ENCODE results near the gene EZR. TPM values are rescaled to one million over a fixed set of nuclear protein-coding genes. Genes with fewer than 3 reads are reported as not detected.

The EZR gene
- total RNA-seq, 2 experiments from 2014 or later: 201 to 210 TPM

DNA sequence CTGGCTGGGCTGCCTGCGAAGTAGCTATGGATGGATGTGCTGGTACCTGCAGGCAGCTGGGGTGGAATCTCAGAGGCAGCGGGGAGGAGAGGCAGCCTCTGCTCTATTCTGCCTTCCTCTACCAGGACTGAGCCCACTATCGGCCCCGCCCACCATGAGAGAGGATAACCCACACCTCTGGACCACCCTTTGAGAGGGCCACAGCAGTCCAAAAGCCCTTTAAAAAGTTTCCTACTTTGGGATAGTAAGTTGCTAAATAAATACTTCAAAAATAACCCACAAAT, 36.1 kb downstream of the EZR start:
- Mint-ChIP-seq H3K36me3 (ENCODE audit: low read depth) (peaks cover 84% of the 10 kb centered on the region), H3K27ac (no peak overlapping the region), H3K27me3 (no peaks in the 10 kb centered on the region), H3K4me3 (no peak overlapping the region), H3K4me1 (peaks cover 39% of the 10 kb centered on the region), H3K9me3 (no peaks in the 10 kb centered on the region)
- CTCF ChIA-PET: interaction anchor here (1.0 to 1.8 kb wide), 4 partner anchors 12 to 209 kb away, joined by 3 to 6 read pairs (median 4); no protein-coding TSS in a partner anchor
- no peak for DNase-seq
- POLR2A ChIA-PET: interaction anchor here (0.6 kb wide), 1 partner anchor 29 kb away, joined by 7 read pairs; no protein-coding TSS in a partner anchor

DNA sequence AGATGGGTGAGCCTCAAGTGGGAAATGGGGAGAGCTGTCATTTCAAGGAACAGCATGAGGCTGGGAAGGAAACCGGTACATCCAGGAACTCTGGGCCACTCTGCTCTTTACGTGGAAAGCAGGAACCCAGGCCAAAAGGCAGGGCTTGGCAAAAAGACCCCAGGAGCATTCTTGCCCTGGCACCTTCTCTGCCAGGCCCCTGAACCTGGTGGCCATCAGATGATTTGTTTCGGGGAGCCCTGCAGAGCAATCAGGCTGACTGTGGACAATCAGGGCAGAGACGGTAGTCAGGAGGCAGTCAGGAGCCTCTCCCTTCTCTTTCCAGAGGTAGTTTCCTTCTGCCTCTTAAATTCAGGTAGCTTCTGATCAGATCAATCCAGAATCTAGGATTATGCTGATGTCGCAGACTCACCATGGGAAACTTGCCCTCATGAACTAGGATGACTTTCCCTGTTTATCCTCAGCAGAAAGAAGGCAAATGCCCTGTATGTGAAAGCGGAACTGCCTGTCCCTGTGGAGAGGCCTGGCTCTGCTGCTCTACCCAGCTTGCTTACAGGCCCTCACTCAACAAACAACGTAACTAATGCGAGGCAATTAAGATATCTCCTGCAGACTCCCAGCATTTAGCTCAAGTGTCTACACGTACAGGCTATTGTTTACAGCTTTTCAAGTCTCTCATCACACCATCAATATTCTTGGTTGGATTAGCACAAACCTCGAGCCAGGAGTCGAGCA, 36.6 kb downstream of the EZR start:
- no peaks in the 10 kb centered on the region for H3K9me3 Mint-ChIP-seq
- H3K4me3 Mint-ChIP-seq: no peak overlapping the region
- H3K4me1 Mint-ChIP-seq: peaks cover 38% of the 10 kb centered on the region
- peak overlapping the region; percentile 33 for H3K27ac Mint-ChIP-seq
- H3K36me3 Mint-ChIP-seq (ENCODE audit: low read depth): peaks cover 85% of the 10 kb centered on the region
- CTCF ChIA-PET: interaction anchor here (1.0 to 1.8 kb wide), 5 partner anchors 13 to 209 kb away, joined by 3 to 6 read pairs (median 4); no protein-coding TSS in a partner anchor
- H3K27me3 Mint-ChIP-seq: no peaks in the 10 kb centered on the region
- POLR2A ChIA-PET: interaction anchor here (0.6 kb wide), 1 partner anchor 29 kb away, joined by 7 read pairs; no protein-coding TSS in a partner anchor
- no peak for DNase-seq

DNA sequence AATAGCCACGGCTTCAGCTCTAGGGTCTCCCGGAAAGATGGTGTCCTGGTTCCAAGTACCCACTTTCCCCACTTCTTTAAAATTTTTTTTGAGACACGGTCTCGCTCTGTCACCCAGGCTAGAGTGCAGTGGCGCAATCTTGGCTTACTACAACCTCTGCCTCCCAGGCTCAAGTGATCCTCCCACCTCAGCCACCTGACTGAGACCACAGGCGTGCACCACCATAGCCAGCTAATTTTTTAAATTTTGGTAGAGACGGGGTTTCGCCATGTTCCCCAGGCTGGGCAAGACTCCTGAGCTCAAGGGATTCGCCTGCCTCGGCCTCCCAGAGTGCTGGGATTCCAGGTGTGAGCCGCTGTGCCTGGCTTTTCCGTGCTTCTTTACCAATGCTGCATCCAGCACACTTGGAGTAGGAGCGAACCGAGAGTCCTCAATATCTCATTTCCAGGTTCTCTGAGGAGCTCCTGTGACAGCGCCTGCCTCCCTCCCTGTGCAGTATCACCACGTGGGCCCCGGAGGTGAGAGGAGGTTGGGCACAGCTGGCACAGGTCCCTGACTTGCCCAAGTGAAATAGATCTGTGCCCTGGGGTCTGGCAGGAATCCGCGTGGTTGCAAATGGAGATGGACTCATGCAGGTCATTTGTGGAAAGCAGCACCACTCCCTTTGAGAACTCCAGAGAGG, 37.3 kb downstream of the EZR start:
- ChIA-PET CTCF (interaction anchor here (0.7 to 1.8 kb wide), 6 partner anchors 13 to 210 kb away, joined by 3 to 6 read pairs (median 4); no protein-coding TSS in a partner anchor), POLR2A (no interaction called here)
- Mint-ChIP-seq H3K36me3 (ENCODE audit: low read depth) (peaks cover 86% of the 10 kb centered on the region), H3K4me3 (no peak overlapping the region), H3K27me3 (no peaks in the 10 kb centered on the region), H3K27ac (no peak overlapping the region), H3K9me3 (no peaks in the 10 kb centered on the region), H3K4me1 (peaks cover 34% of the 10 kb centered on the region)
- DNase-seq: no peak

DNA sequence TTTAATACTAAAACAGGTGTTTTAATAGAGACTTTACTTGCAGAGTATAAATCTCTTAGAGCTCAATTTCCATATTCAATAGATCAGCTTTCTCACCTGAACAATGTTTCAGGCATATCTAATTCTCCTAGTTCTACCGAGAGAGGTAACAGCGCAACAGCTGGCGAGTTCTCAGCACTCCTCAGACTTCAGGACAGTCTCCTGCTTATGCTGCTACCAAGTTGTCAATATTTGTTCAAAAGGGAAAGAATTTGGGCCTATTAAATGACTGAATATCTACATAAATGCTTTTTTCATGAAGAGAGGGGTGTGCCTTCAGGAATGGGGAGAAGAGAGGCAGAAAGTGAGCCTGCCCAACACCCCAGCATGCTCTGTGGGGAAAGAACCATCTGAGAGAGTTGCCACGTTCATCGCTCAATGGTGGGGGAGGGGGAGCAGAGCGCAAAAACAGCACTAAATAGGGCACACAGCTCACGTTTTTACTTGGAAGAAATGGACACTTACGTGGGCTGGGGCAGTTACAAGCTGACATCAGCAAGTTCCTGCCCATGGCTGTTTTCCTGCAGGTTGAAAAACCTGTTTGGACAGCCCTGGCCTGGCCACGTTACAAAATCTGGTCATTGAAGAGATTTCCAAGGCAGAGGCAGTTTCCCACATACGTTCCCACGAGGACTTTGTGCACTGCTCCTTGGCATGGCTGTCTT, 38.0 kb downstream of the EZR start:
- H3K9me3 Mint-ChIP-seq: no peaks in the 10 kb centered on the region
- no peak for DNase-seq
- ChIA-PET POLR2A (no interaction called here), CTCF (interaction anchor here (0.7 to 1.8 kb wide), 5 partner anchors 8 to 74 kb away, joined by 3 to 5 read pairs (median 3); no protein-coding TSS in a partner anchor)
- H3K4me1 Mint-ChIP-seq: peaks cover 34% of the 10 kb centered on the region
- no peaks in the 10 kb centered on the region for H3K27me3 Mint-ChIP-seq
- H3K36me3 Mint-ChIP-seq (ENCODE audit: low read depth): peaks cover 85% of the 10 kb centered on the region
- no peak overlapping the region for H3K4me3 Mint-ChIP-seq
- H3K27ac Mint-ChIP-seq: peak overlapping the region; percentile 34

DNA sequence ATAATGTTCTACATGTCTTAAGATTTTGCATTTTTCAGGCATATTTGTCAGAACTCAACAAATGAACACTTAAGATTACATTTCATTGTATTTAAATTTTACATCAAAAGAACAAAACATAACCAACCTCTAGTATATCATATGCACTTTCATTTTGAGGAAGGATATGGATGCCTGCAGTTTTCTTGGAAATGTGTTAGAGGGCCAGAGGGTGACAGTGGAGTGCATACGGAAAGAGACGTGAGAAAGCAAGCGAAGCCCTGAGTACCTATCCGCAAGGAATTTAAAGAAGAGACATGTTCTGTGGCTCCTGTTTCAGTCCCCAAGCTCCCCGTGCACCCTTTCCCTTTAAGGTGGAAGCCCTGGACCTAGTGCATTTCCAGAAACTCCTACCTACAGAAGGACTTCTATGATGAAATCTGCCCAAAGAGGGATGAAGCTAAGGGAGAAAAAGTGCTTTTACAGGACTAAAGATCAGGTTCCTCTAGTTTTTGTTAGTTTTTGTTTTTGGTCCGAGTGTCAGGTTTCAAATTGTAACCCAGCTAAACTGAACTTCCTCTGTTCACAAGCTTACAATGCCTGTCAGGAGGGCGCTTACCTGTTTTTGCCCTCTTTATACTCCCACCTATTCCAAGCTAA, 38.8 kb downstream of the EZR start:
- Mint-ChIP-seq H3K27ac (no peak overlapping the region), H3K9me3 (no peaks in the 10 kb centered on the region), H3K27me3 (no peaks in the 10 kb centered on the region), H3K4me3 (no peak overlapping the region), H3K36me3 (ENCODE audit: low read depth) (peaks cover 86% of the 10 kb centered on the region), H3K4me1 (peaks cover 32% of the 10 kb centered on the region)
- POLR2A ChIA-PET: no interaction called here
- no peak for DNase-seq
- CTCF ChIA-PET: interaction anchor here (0.7 to 1.7 kb wide), 3 partner anchors 9 to 73 kb away, joined by 3 to 5 read pairs (median 3); no protein-coding TSS in a partner anchor

DNA sequence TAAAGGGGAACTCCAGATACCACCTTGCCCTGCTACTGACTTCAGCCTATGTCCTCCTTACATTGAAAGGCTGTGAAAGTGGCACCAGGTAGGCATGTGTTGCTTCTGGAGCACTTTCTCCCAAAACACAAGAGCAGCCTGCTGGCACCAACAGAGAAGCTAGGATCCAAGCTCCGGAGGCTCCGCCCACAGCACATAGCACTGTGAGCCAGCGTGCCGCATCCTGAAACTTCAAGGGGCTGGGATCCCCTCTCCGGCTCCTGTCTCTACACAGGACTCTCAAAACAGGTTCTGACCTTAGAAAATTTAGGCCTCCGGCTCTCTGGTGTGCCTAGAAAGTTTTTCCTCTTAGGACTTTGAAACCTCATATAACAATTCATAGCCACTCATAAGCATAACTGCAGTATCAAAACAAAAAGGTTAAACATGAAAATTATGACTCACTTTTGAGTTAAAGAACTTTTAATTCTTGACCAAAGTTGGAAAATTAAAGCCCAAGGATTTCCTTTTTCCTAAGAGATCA, 41.1 kb downstream of the EZR start:
- Mint-ChIP-seq H3K9me3 (no peaks in the 10 kb centered on the region), H3K27ac (no peak overlapping the region), H3K4me3 (no peak overlapping the region), H3K4me1 (peaks cover 28% of the 10 kb centered on the region), H3K36me3 (ENCODE audit: low read depth) (peaks cover 83% of the 10 kb centered on the region), H3K27me3 (no peaks in the 10 kb centered on the region)
- CTCF ChIA-PET: no interaction called here
- POLR2A ChIA-PET: no interaction called here
- no peak for DNase-seq

DNA sequence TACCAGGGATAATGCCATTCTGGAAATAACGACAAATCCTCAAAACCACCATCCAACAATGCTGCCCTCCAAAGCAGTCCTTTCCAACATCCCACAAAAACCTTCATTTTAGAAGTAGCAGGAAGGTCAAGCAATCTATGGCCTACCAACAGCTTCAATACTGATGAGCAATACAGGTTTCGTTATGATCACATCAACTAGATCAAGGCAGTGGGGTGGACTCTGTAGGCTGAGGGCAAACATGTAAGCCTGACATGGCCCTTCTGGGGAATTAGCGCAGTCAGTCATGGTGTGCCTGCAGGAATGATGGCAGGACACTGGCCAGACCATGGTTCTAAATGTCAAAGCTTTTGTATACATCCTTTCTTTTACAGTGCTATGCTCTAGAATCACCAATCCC, 41.7 kb downstream of the EZR start:
- no peak overlapping the region for H3K27ac Mint-ChIP-seq
- DNase-seq: no peak
- H3K9me3 Mint-ChIP-seq: no peaks in the 10 kb centered on the region
- peaks cover 84% of the 10 kb centered on the region for H3K36me3 Mint-ChIP-seq (ENCODE audit: low read depth)
- CTCF ChIA-PET: no interaction called here
- peaks cover 34% of the 10 kb centered on the region for H3K4me1 Mint-ChIP-seq
- no peak overlapping the region for H3K4me3 Mint-ChIP-seq
- POLR2A ChIA-PET: no interaction called here
- no peaks in the 10 kb centered on the region for H3K27me3 Mint-ChIP-seq

DNA sequence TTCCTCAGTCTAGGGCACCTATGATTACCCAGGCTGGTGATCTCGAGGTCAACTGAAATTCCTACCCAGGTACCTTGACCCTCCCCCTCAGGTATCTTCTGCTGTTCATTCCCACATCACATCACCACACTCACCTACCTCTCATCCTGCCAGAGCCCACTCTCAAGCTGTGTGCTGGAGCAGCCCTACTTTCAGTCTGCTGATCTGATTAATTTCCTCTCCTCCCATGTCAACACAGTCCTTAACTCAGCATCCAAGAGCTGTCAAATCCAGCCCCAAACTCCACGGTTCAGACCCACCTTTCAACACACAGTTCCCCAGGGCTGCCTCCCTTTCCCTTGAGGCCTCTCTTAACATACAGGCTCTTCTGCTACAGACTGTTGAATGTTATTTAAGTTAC, 42.4 kb downstream of the EZR start:
- H3K36me3 Mint-ChIP-seq (ENCODE audit: low read depth): peaks cover 84% of the 10 kb centered on the region
- DNase-seq: no peak
- no peak overlapping the region for H3K4me3 Mint-ChIP-seq
- H3K27ac Mint-ChIP-seq: peak overlapping the region; percentile 42
- no peaks in the 10 kb centered on the region for H3K9me3 Mint-ChIP-seq
- H3K27me3 Mint-ChIP-seq: no peaks in the 10 kb centered on the region
- ChIA-PET CTCF (interaction anchor here (0.6 kb wide), 1 partner anchor 34 kb away, joined by 3 read pairs; no protein-coding TSS in a partner anchor), POLR2A (no interaction called here)
- peaks cover 41% of the 10 kb centered on the region for H3K4me1 Mint-ChIP-seq

DNA sequence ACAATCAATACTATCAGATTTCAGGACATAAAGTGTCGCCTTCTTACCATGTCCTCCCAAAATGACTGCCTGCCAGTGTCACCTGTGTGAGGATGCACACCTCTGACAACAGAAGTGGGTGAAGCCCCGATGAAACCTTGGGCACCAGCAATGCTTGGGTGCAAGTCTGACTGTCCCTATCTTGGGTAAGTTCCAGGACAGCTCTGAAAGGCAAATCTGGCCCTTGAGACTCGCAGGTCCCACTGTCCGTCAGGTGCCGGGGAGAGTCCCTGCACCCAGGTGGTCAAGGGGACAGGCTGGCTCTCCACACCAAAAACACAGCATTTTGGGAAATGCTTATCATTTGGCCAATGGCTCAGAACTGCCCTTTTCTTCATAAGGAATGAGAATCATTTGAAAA, 43.3 kb downstream of the EZR start:
- POLR2A ChIA-PET: no interaction called here
- Mint-ChIP-seq H3K9me3 (no peaks in the 10 kb centered on the region), H3K27me3 (no peaks in the 10 kb centered on the region), H3K4me1 (peaks cover 49% of the 10 kb centered on the region), H3K36me3 (ENCODE audit: low read depth) (peaks cover 84% of the 10 kb centered on the region), H3K4me3 (no peak overlapping the region), H3K27ac (no peak overlapping the region)
- no peak for DNase-seq
- CTCF ChIA-PET: no interaction called here

DNA sequence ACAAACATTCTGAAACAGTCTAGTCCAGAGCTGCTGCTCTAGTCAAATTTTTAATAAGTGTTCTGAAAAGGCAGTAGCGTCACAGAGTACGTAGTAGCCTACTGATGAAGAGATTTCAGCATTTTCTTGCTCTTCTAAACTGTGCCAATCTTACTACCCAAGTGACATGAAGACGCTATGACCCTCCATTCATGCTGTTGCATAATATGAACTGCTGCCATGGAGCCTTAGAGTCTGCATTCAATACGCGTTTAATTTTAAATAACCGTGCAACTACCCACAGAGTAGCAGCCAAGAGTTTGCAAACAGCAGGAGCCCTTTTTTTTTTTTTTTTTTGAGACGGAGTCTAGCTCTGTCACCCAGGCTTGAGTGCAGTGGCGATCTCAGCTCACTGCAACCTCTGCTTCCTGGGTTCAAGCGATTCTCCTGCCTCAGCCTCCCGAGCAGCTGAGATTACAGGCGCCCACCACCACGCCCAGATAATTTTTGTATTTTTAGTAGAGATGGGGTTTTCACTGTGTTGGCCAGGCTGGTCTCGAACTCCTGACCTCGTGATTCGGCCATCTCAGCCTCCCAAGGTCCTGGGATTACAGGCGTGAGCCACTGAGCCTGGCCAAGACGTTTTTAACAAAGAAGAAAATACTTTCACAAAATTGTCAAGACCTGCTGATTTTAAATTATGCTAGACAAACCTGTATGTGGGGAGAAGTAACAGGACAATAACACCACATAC, 44.3 kb downstream of the EZR start:
- DNase-seq: no peak
- POLR2A ChIA-PET: no interaction called here
- Mint-ChIP-seq H3K27me3 (no peaks in the 10 kb centered on the region), H3K4me3 (no peak overlapping the region), H3K36me3 (ENCODE audit: low read depth) (peaks cover 86% of the 10 kb centered on the region), H3K9me3 (no peaks in the 10 kb centered on the region), H3K4me1 (peaks cover 51% of the 10 kb centered on the region), H3K27ac (peak overlapping the region; percentile 66)
- CTCF ChIA-PET: interaction anchor here (1.8 to 2.1 kb wide), 2 partner anchors 11 to 14 kb away, joined by 4 to 5 read pairs; no protein-coding TSS in a partner anchor

DNA sequence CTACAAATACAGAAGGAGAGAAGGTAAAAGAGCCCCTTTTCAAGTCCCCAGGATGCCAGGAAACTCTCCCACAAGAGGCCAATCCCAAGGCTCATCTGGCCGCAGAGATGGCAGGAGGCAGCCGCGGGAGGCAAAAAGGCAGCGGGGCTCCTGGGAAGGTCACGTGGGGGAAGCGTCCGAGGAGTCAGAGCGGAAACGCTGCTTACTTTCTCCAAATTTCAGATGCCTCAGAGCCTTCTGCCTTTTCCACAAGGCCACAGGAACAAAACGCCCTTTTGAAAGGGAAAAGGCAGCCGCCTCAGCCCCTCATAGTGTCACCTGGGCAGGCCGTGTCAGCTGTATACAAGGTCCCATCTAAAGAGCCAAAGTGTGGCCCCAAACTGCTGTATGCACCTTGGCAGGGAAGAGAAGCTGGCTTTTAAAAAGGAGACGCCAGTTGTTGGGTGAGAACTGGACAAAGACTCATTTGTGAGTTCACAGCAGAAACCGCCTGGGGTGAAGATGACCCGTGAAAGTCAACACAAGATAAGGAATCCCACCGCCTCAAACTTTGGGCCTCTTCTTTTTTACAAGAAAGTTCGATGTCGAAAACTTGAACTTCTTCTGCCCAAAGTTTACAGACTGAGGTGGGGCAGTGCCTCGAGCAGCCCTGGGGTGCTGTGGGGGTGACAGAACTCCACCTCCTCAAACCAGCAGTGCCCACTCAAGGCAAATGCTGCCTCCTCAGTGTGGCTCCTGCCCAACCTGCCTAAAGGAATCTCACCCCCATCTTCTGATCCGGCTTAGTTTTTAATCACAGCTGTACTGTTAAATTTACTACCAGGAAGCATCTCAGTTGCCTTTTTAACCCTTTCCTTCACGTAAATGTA, 45.4 kb downstream of the EZR start:
- ChIA-PET CTCF (interaction anchor here (1.8 to 2.1 kb wide), 2 partner anchors 12 to 15 kb away, joined by 4 to 5 read pairs; no protein-coding TSS in a partner anchor), POLR2A (interaction anchor here (0.9 kb wide), 1 partner anchor 10 kb away, joined by 3 read pairs; no protein-coding TSS in a partner anchor)
- Mint-ChIP-seq H3K4me3 (no peak overlapping the region), H3K9me3 (no peaks in the 10 kb centered on the region), H3K36me3 (ENCODE audit: low read depth) (peaks cover 90% of the 10 kb centered on the region), H3K27ac (peak overlapping the region; percentile 68), H3K27me3 (no peaks in the 10 kb centered on the region), H3K4me1 (peaks cover 48% of the 10 kb centered on the region)
- no peak for DNase-seq
